GM12872 (cell line): ENCODE results near the gene MYLK2.

Experiments
- CTCF ChIP-seq: IDR thresholded peaks from 3 replicates; pipeline ENCODE4 v1.5.1; 2011; ENCODE audit warnings: low read depth, mild to moderate bottlenecking, low read length, moderate library complexity; ENCODE audit not compliant: insufficient read depth

Gene MYLK2

GRCh38 chr20:31868853-31869672, 49.9 kb downstream of the MYLK2 start:
- no peak for TF ChIP-seq CTCF

GRCh38 chr20:31869673-31869941, 50.5 kb downstream of the MYLK2 start:
- no peak for TF ChIP-seq CTCF

GRCh38 chr20:31869942-31870725, 51.0 kb downstream of the MYLK2 start, which contains the start of the genes DUSP15 and TTLL9:
Gene DUSP15, minus strand, starts transcription at chr20:31870527. Its CDS starts 190 bp downstream, at chr20:31870337.
Gene TTLL9, plus strand, starts transcription at chr20:31870634. Its CDS starts 493 bp downstream, at chr20:31871127.
- no peak for TF ChIP-seq CTCF

GRCh38 chr20:31870726-31871617, 51.8 kb downstream of the MYLK2 start:
- TF ChIP-seq CTCF = no peak

- no peak for TF ChIP-seq CTCF
These were observed 52.4 kb downstream of the MYLK2 start for GRCh38 chr20:31871618-31871954.

GRCh38 chr20:31872406-31872805, 53.2 kb downstream of the MYLK2 start:
- no peak for TF ChIP-seq CTCF

GRCh38 chr20:31875671-31876070, 56.5 kb downstream of the MYLK2 start:
- TF ChIP-seq CTCF = no peak
